Dedifferentiated amniotic fluid mesenchymal stem cell (primary cell): ENCODE results near the gene ITSN1.
"Not testable (repeated sequence)": the region's sequence is repeated elsewhere in the genome, so short reads cannot be mapped to it uniquely, and the experiment has no call there.

Experiments
- DNase-seq: peaks from one replicate; pipeline ENCODE4 v3.0.0-alpha.2; 2016; ENCODE audit errors: extremely low spot score

ITSN1 gene

GRCh38 chr21:33651965-33652680, 9.8 kb downstream of the ITSN1 start:
- no peak for DNase-seq

- DNase-seq = no peak
Observed at GRCh38 chr21:33654412-33654811, 12.1 kb downstream of the ITSN1 start.

GRCh38 chr21:33655588-33656221, 13.4 kb downstream of the ITSN1 start:
- DNase-seq = peak; percentile 51

- DNase-seq = no peak
Observed at GRCh38 chr21:33657124-33657820, 15.0 kb downstream of the ITSN1 start.

GRCh38 chr21:33658919-33659567, 16.7 kb downstream of the ITSN1 start:
- DNase-seq = no peak

GRCh38 chr21:33659568-33659949, 17.3 kb downstream of the ITSN1 start:
- DNase-seq = no peak

GRCh38 chr21:33660406-33660805, 18.1 kb downstream of the ITSN1 start:
- peak; percentile 68 for DNase-seq

GRCh38 chr21:33661146-33661545, 18.8 kb downstream of the ITSN1 start:
- no peak for DNase-seq

GRCh38 chr21:33662046-33662445, 19.7 kb downstream of the ITSN1 start:
- no peak for DNase-seq

GRCh38 chr21:33663241-33663640, 20.9 kb downstream of the ITSN1 start:
- DNase-seq = no peak

- no peak for DNase-seq
Observed at GRCh38 chr21:33664135-33664534, 21.8 kb downstream of the ITSN1 start.

GRCh38 chr21:33666153-33666552, 23.9 kb downstream of the ITSN1 start:
- DNase-seq = no peak

GRCh38 chr21:33667636-33668035, 25.3 kb downstream of the ITSN1 start:
- no peak for DNase-seq

- DNase-seq = no peak
Observed at GRCh38 chr21:33668180-33668579, 25.9 kb downstream of the ITSN1 start.

GRCh38 chr21:33668620-33669019, 26.3 kb downstream of the ITSN1 start:
- DNase-seq = no peak

- DNase-seq = no peak
Observed at GRCh38 chr21:33670076-33670978, 28.0 kb downstream of the ITSN1 start.

- DNase-seq = no peak
Observed at GRCh38 chr21:33673473-33673872, 31.2 kb downstream of the ITSN1 start.

GRCh38 chr21:33674226-33674625, 31.9 kb downstream of the ITSN1 start:
- no peak for DNase-seq

GRCh38 chr21:33676666-33677065, 34.4 kb downstream of the ITSN1 start:
- DNase-seq = not testable (repeated sequence)

GRCh38 chr21:33677450-33677849, 35.1 kb downstream of the ITSN1 start:
- no peak for DNase-seq

- DNase-seq = no peak
Observed at GRCh38 chr21:33680870-33681269, 38.6 kb downstream of the ITSN1 start.
